Activated CD4-positive, alpha-beta T cell treated with anti-CD3 and anti-CD28 coated beads for 36 hours (primary cell): ENCODE measurements around the gene PPP4R2. TPM values are rescaled to one million over a fixed set of nuclear protein-coding genes. Genes with fewer than 3 reads are reported as not detected.
A peak's percentile ranks its signal among the peaks of the same experiment; 100 is the strongest.

ENCODE experiments used
- ATAC-seq: fragments of 200-7000 bp; cut with Tn5 transposase; one replicate; pipeline ENCODE4 v1.10.0; 2021; ENCODE audit warnings: mild to moderate bottlenecking, moderate library complexity
- CTCF ChIA-PET: fragments of 350-600 bp; sonication (Branson Sonifier 250); formaldehyde crosslinking; loops from one replicate; lab custom pipeline; 2021; ENCODE audit warnings: antibody characterized with exemption; lab: Charles Lee
- POLR2A ChIA-PET: fragments of 350-600 bp; sonication (Branson Sonifier 250); formaldehyde crosslinking; loops from one replicate; lab custom pipeline; 2021; ENCODE audit warnings: antibody characterized with exemption, inconsistent platforms; lab: Charles Lee
- DNase-seq: peaks from one replicate; pipeline ENCODE4 v3.0.0-alpha.2; 2020
- H3K27ac Mint-ChIP-seq: one replicate; pipeline ENCODE4 v1.8.0; 2021; ENCODE audit warnings: mixed read lengths
- H3K27me3 Mint-ChIP-seq: one replicate; pipeline ENCODE4 v1.8.0; 2021; ENCODE audit warnings: mixed read lengths
- H3K36me3 Mint-ChIP-seq: one replicate; pipeline ENCODE4 v1.8.0; 2021; ENCODE audit warnings: low read depth, mixed read lengths
- H3K4me1 Mint-ChIP-seq: one replicate; pipeline ENCODE4 v1.8.0; 2021; ENCODE audit warnings: mixed read lengths
- H3K4me3 Mint-ChIP-seq: one replicate; pipeline ENCODE4 v1.8.0; 2021; ENCODE audit warnings: mild to moderate bottlenecking, moderate library complexity, mixed read lengths
- H3K9me3 Mint-ChIP-seq: one replicate; pipeline ENCODE4 v1.8.0; 2021; ENCODE audit warnings: low read depth, mixed read lengths
- intact Hi-C, 2 experiments: fragments of 100-400 bp; cut with DNase I in 1 of 2; cut with micrococcal nuclease in 1 of 2; formaldehyde crosslinking; loops; one replicate each; pipeline versions ENCODE4 v1.14.2 to v1.15.1; 2022 to 2024; cut with DNase I, micrococcal nuclease
- total RNA-seq, 2 experiments: library from RNA; stranded (reverse); gene quantifications; one replicate each; pipeline ENCODE4 v1.2.3, GENCODE V29; 2021

PPP4R2 gene
- total RNA-seq, 2 experiments from 2014 or later: 75.1 to 91.5 TPM

DNA sequence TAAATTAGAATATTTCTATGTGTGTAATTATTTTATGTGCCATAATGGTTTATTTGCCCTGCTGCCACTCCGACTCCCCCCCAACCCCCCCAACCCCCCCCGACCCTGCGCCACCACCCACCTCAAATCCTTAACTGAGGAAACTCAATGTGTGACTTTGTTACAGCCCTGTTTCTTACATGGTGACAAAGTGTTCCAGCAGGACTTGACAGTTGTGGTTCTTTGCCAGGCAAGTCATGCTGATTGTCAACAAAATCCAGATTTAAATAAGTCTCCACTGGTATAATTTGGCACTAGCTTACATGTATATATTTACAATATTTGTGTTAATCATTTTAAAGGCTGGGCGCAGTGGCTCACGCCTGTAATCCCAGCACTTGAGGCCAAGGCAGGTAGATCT is 72.6 kb downstream of the PPP4R2 start:
- no peak for DNase-seq
- Mint-ChIP-seq H3K27ac (no peak overlapping the region), H3K4me1 (peaks cover 16% of the 10 kb centered on the region), H3K27me3 (no peaks in the 10 kb centered on the region), H3K4me3 (no peak overlapping the region), H3K9me3 (no peaks in the 10 kb centered on the region), H3K36me3 (peaks cover 13% of the 10 kb centered on the region)
- no peak for ATAC-seq
- intact Hi-C loops: no loop called here
- POLR2A ChIA-PET: no interaction called here
- CTCF ChIA-PET: interaction anchor here (0.9 to 1.0 kb wide), 2 partner anchors 16 to 17 kb away, joined by 3 read pairs; no protein-coding TSS in a partner anchor

DNA sequence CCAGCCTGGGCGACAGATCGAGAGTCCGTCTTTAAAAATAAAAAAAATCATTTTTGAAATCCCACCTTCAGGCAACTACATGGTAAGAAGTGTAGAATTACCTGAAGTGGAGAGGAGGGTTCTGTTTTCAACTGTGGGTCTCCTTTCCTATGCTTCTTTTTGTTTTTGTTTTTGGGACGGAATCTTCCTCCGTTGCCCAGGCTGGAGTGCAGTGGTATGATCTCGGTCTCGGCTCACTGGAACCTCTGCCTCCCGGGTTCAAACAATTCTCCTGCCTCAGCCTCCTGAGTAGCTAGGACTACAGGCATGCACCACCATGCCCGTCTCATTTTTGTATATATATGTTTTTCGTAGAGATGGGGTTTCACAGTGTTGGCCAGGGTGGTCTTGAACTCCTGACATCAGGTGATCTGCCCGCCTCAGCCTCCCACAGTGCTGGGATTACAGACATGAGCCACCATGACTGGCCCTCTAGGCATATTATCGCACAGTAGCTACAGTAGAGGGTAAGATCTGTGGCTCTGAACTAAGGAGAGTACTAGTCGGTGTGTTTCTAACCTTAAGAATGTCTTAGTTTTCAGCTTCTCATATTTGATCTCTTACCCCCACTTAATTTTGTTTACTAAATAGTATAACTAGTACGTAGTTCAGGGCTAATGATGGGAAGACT is 73.3 kb downstream of the PPP4R2 start:
- POLR2A ChIA-PET: no interaction called here
- no peaks in the 10 kb centered on the region for H3K9me3 Mint-ChIP-seq
- intact Hi-C loops: no loop called here

DNA sequence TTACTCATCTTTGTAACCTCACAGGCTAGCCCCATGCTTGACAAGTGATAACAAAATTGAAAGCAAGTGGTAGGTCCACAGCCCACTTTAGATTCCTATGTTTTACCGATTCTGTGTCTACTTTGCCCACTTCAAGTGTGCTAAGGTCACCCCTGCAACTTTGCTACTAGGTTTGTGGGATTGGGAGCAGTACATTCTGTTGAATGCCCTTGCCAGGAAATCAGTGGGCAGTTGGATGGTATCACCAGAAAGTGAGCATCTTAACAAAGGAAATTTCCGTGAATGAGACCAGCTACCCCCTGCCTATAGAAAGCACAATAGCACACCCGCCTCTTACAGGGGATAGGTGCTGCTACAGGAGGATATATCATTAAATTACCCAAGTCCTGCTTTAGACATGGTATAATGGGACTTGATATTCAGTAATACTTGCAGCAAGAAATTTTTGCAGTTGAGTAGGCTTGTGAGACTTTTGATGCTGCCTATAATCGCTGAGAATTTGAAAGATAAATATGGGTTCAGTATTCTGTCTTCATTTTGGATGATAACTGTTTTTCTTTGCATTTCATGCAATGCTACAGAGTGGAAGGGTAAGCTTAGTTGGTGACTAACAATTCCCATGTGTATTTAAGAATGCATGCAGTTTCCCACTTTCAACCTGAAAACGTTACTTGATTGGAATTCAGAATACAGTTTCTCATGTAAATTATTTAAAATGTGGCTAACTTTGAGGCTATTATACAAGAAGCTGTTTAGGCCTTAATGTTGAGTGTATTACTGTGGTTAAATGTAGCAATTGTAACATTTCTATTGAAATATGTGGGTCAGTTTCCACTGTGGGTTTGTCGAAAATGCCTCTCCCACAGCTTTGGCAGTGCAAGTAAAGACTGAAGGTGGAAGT is 74.3 kb downstream of the PPP4R2 start:
- Mint-ChIP-seq H3K9me3 (no peaks in the 10 kb centered on the region), H3K27ac (no peak overlapping the region)
- CTCF ChIA-PET: interaction anchor here (0.5 to 0.6 kb wide), 2 partner anchors 128 to 159 kb away, joined by 3 to 4 read pairs; no protein-coding TSS in a partner anchor

More for the DNA sequence above, 73.3 kb downstream of the PPP4R2 start:
- H3K36me3 Mint-ChIP-seq: peaks cover 6% of the 10 kb centered on the region
- DNase-seq (no peak), ATAC-seq (no peak)
- H3K4me1 Mint-ChIP-seq: peaks cover 16% of the 10 kb centered on the region
- H3K27me3 Mint-ChIP-seq: no peaks in the 10 kb centered on the region
- no peak overlapping the region for H3K4me3 Mint-ChIP-seq
- H3K27ac Mint-ChIP-seq: no peak overlapping the region
- CTCF ChIA-PET: interaction anchor here (0.9 to 1.0 kb wide), 2 partner anchors 16 to 17 kb away, joined by 3 read pairs; no protein-coding TSS in a partner anchor

DNA sequence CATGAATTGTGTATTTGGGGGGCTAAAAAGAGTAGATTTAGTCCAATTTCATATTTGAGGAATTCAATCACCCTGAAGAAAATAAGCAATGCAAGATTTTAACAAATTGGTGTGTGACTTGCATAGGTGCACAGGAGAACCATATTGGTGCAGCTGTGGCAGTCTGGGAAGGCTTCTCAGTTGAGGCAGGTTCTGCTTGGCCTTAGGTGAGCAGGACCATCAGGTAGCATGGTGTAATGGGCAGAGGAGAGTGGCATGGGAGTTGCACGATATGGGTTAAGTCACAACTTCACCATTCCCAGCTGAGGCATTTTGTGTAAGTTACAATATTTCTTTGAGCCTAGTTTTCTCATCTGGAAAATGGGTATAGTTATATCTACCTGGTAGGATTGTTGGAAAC is 75.3 kb downstream of the PPP4R2 start:
- Mint-ChIP-seq H3K4me3 (no peak overlapping the region), H3K4me1 (peaks cover 16% of the 10 kb centered on the region), H3K36me3 (no peaks in the 10 kb centered on the region), H3K27ac (no peak overlapping the region), H3K27me3 (no peaks in the 10 kb centered on the region), H3K9me3 (no peaks in the 10 kb centered on the region)
- DNase-seq (no peak), ATAC-seq (no peak)
- CTCF ChIA-PET: no interaction called here
- POLR2A ChIA-PET: no interaction called here
- intact Hi-C loops: no loop called here

More for the DNA sequence above, 74.3 kb downstream of the PPP4R2 start:
- Mint-ChIP-seq H3K4me1 (peaks cover 16% of the 10 kb centered on the region), H3K4me3 (no peak overlapping the region), H3K27me3 (no peaks in the 10 kb centered on the region), H3K36me3 (no peaks in the 10 kb centered on the region)
- intact Hi-C loops: no loop called here
- ATAC-seq (no peak), DNase-seq (no peak)
- POLR2A ChIA-PET: no interaction called here

DNA sequence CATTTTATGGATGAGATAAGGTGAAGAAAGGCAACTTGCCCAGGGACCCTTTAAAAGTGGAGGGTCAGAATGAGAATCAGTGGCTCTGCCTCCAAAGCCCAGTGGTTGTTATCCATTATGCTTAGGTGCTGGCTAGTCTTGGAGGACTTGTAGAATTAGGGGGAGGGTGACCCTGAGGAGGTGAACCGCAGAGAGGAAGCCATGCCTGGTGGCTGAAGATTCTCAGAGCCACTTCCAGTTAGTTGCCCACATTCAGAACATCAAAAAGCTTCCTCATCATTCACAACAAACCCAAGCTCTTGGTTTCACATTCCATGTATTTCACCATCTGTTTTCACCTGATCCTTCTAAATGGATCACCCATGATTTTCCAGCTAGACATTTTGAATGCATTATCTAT is 76.0 kb downstream of the PPP4R2 start:
- ChIA-PET CTCF (interaction anchor here (1.0 kb wide), 1 partner anchor 12 kb away, joined by 4 read pairs; no protein-coding TSS in a partner anchor), POLR2A (no interaction called here)
- intact Hi-C loops: no loop called here

DNA sequence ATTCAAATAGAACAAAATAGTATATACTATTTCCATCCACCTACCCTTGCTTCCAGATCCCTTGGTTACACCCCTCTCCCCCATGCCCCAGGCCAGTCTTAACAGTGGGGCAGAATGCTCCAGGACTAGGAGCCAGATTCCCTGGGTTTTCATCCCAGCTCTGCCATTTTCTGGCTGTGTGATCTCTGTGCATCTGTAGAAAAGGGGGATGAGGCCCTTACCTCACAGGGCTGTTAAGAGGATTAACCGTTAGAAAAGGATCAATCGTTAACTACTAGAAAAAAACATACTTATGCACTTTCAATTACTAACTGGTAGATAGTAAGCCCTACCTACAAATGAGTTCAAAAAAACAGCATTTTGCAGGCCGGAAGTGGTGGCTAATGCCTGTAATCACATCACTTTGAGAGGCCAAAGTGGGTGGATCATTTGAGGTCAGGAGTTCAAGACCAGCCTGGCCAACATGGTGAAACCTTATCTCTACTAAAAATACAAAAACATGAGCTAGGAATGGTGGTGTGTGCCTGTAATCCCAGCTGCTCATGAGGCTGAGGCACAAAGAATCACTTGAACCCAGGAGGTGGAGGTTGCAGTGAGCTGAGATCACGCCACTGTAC is 76.6 kb downstream of the PPP4R2 start:
- Mint-ChIP-seq H3K36me3 (no peaks in the 10 kb centered on the region), H3K27ac (no peak overlapping the region), H3K27me3 (no peaks in the 10 kb centered on the region), H3K4me1 (peaks cover 16% of the 10 kb centered on the region), H3K4me3 (no peak overlapping the region), H3K9me3 (no peaks in the 10 kb centered on the region)
- DNase-seq: no peak
- intact Hi-C loops: no loop called here
- ATAC-seq: no peak
- ChIA-PET CTCF (interaction anchor here (1.0 kb wide), 1 partner anchor 12 kb away, joined by 4 read pairs; no protein-coding TSS in a partner anchor), POLR2A (no interaction called here)

More for the DNA sequence above, 76.0 kb downstream of the PPP4R2 start:
- DNase-seq (no peak), ATAC-seq (no peak)
- no peaks in the 10 kb centered on the region for H3K9me3 Mint-ChIP-seq
- no peaks in the 10 kb centered on the region for H3K36me3 Mint-ChIP-seq
- no peaks in the 10 kb centered on the region for H3K27me3 Mint-ChIP-seq
- H3K4me1 Mint-ChIP-seq: peaks cover 16% of the 10 kb centered on the region
- H3K27ac Mint-ChIP-seq: no peak overlapping the region
- no peak overlapping the region for H3K4me3 Mint-ChIP-seq

DNA sequence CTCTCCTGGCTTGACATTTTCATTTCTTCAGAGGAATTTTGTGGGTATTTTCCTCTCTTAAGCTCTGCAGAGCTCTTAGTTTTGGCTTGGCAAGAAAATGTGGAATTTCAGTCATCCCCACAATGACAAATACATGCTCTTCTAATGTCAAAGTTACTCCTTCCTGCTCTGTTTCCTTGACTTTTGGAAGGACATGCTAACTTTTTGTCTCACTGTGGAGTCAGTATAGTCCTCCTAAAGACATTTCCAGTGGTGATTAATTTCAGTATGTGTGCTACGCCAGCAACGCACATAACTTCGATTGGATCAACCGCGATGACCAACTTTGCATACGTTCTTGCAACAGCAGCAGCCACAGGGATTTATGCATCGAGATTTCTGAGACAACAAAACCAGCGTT is 78.2 kb downstream of the PPP4R2 start:
- ATAC-seq: no peak
- H3K27ac Mint-ChIP-seq: no peak overlapping the region
- H3K4me3 Mint-ChIP-seq: no peak overlapping the region
- POLR2A ChIA-PET: no interaction called here
- CTCF ChIA-PET: no interaction called here
- no peak for DNase-seq
- intact Hi-C loops: no loop called here
- no peaks in the 10 kb centered on the region for H3K27me3 Mint-ChIP-seq
- H3K9me3 Mint-ChIP-seq: no peaks in the 10 kb centered on the region
- no peaks in the 10 kb centered on the region for H3K36me3 Mint-ChIP-seq
- peaks cover 16% of the 10 kb centered on the region for H3K4me1 Mint-ChIP-seq

DNA sequence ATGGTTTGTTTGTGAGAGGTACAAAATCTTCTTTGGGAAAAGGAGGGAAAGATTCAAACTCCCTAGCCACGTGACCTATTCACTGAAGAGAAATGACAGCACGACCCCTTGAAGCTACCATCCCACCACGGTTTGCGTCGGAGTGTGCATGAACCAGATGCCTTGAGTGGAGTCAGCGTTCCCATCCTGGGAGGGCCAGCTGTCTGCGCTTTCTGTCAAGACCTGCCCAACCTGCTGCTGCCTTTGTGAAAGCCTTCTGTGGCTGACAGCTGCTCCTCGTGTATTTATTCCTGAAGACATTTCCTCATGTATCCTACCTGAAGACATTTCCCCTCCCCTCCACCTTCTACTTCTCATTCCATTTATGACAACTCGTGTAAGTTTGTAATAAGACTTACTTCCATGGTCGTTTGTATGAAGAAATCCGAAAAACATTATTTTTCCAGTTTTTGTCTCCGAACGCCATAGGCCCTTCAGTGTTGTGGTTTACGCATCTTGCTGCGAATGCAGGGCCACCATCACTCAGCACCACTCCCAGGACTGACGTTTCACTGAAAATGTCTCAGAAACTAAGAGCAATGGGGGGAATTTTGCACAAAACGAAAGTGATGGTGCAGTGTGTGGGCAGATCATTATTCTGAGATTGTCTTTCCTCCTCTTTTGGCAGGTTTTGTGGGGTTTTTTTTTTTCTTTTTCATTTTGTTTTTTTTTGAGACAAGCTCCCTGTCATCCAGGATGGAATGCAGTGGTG is 83.8 kb downstream of the PPP4R2 start:
- DNase-seq (peak; percentile 55), ATAC-seq (peak; percentile 69)
- intact Hi-C loops: loop anchor here in 1 of 2 experiments (10.0 kb wide), 1 partner anchor 416 kb away; no protein-coding TSS in a partner anchor
- H3K27me3 Mint-ChIP-seq: no peaks in the 10 kb centered on the region
- H3K36me3 Mint-ChIP-seq: no peaks in the 10 kb centered on the region
- peak overlapping the region; percentile 20 for H3K27ac Mint-ChIP-seq
- ChIA-PET CTCF (interaction anchor here (0.7 to 0.8 kb wide), 3 partner anchors 170 to 423 kb away, joined by 3 read pairs; no protein-coding TSS in a partner anchor), POLR2A (no interaction called here)
- no peaks in the 10 kb centered on the region for H3K9me3 Mint-ChIP-seq
- H3K4me1 Mint-ChIP-seq: peaks cover 9% of the 10 kb centered on the region
- no peak overlapping the region for H3K4me3 Mint-ChIP-seq

DNA sequence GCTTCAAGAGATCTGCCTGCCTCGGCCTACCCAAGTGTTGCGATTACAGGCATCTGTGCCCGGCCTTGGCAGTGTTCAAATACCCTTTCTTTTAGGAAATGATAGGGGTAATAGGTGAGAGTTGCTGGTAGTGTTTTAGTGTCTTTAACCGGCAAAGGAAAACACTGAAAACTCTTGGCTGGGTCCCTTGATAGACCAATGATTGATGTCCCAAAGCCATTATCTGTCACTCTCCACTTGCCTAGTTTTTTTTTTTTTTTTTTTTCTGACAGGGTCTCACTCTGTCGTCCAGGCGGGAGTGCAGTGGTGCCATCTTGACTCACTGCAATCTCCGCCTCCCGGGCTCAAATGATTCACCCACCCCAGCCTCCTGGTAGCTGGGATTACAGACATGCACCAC is 84.5 kb downstream of the PPP4R2 start:
- POLR2A ChIA-PET: no interaction called here

DNA sequence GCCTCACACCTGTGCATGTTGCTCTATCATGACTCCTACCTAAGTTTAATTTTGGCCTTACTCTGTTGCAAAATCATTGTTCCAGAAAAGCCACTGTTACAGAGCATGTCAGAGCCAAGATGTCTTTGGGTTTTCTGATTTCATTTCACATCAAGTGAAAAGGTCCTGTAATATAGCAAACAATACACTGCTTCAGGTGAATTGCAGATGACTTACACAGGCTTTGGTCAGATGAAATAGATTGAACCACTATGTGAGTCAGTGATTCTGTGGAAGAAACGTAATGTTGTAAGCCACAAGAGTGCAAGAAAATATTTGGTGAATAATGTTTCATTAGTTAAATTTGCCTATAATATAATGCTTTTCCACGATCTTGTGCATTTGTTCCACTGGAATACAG is 87.6 kb downstream of the PPP4R2 start:
- no peaks in the 10 kb centered on the region for H3K36me3 Mint-ChIP-seq
- H3K4me1 Mint-ChIP-seq: peaks cover 17% of the 10 kb centered on the region
- POLR2A ChIA-PET: no interaction called here
- CTCF ChIA-PET: interaction anchor here (0.6 to 4.7 kb wide), 5 partner anchors 11 to 258 kb away, joined by 3 to 50 read pairs (median 4); partner anchors contain the start of gene SHQ1
- intact Hi-C loops: loop anchor here in 1 of 2 experiments (10.0 kb wide), 1 partner anchor 419 kb away; no protein-coding TSS in a partner anchor
- no peak for DNase-seq
- H3K27me3 Mint-ChIP-seq: no peaks in the 10 kb centered on the region
- H3K4me3 Mint-ChIP-seq: no peak overlapping the region
- H3K9me3 Mint-ChIP-seq: no peaks in the 10 kb centered on the region
- no peak for ATAC-seq
- no peak overlapping the region for H3K27ac Mint-ChIP-seq

More for the DNA sequence above, 84.5 kb downstream of the PPP4R2 start:
- Mint-ChIP-seq H3K4me1 (peaks cover 12% of the 10 kb centered on the region), H3K27ac (no peak overlapping the region), H3K4me3 (no peak overlapping the region), H3K36me3 (no peaks in the 10 kb centered on the region), H3K27me3 (no peaks in the 10 kb centered on the region), H3K9me3 (no peaks in the 10 kb centered on the region)
- intact Hi-C loops: loop anchor here in 1 of 2 experiments (10.0 kb wide), 1 partner anchor 416 kb away; no protein-coding TSS in a partner anchor
- DNase-seq (no peak), ATAC-seq (no peak)
- CTCF ChIA-PET: interaction anchor here (0.8 kb wide), 1 partner anchor 382 kb away, joined by 3 read pairs; no protein-coding TSS in a partner anchor
